Stimulated activated CD4-positive, alpha-beta T cell treated with anti-CD3 and anti-CD28 coated beads, Interleukin-2, amount 100 ng/mL, for 4 hours (primary cell): Measurements from ENCODE around the gene GALNT4.

ENCODE experiments used
- DNase-seq: peaks from one replicate; pipeline ENCODE4 v3.0.0-alpha.2; 2020; ENCODE audit warnings: low read depth

The GALNT4 gene

GRCh38 chr12:89524541-89525304 is at the start of gene GALNT4:
Gene GALNT4, minus strand, starts transcription at chr12:89524796. Its CDS starts 247 bp downstream, at chr12:89524549.
- peak; percentile 66 for DNase-seq

- no peak for DNase-seq
Observed at GRCh38 chr12:89573051-89573810, 48.6 kb upstream of the GALNT4 start.

- DNase-seq, result no peak
Observed at GRCh38 chr12:89571491-89572195, 47.0 kb upstream of the GALNT4 start.

GRCh38 chr12:89568484-89568883 is 43.9 kb upstream of the GALNT4 start:
- DNase-seq, result no peak

GRCh38 chr12:89567691-89568239 is 43.2 kb upstream of the GALNT4 start:
- no peak for DNase-seq

- no peak for DNase-seq
Observed at GRCh38 chr12:89566615-89567014, 42.0 kb upstream of the GALNT4 start.

- DNase-seq, result no peak
Observed at GRCh38 chr12:89565002-89565401, 40.4 kb upstream of the GALNT4 start.

GRCh38 chr12:89559753-89560152 is 35.2 kb upstream of the GALNT4 start:
- no peak for DNase-seq

- no peak for DNase-seq
Observed at GRCh38 chr12:89556976-89557375, 32.4 kb upstream of the GALNT4 start.

GRCh38 chr12:89552376-89552775 is 27.8 kb upstream of the GALNT4 start:
- DNase-seq, result no peak

GRCh38 chr12:89551747-89552146 is 27.2 kb upstream of the GALNT4 start:
- DNase-seq, result no peak

- no peak for DNase-seq
Observed at GRCh38 chr12:89547101-89547500, 22.5 kb upstream of the GALNT4 start.

GRCh38 chr12:89546151-89546550 is 21.6 kb upstream of the GALNT4 start:
- DNase-seq, result no peak

GRCh38 chr12:89544681-89545184 is 20.1 kb upstream of the GALNT4 start:
- DNase-seq, result no peak

- no peak for DNase-seq
Observed at GRCh38 chr12:89544022-89544421, 19.4 kb upstream of the GALNT4 start.

- peak; percentile 46 for DNase-seq
Observed at GRCh38 chr12:89542912-89543592, 18.5 kb upstream of the GALNT4 start.

- no peak for DNase-seq
Observed at GRCh38 chr12:89542236-89542635, 17.6 kb upstream of the GALNT4 start.

- DNase-seq, result no peak
Observed at GRCh38 chr12:89540586-89540985, 16.0 kb upstream of the GALNT4 start.

- DNase-seq, result no peak
Observed at GRCh38 chr12:89539426-89540223, 15.0 kb upstream of the GALNT4 start.

- DNase-seq, result no peak
Observed at GRCh38 chr12:89538897-89539296, 14.3 kb upstream of the GALNT4 start.

- no peak for DNase-seq
Observed at GRCh38 chr12:89537389-89537788, 12.8 kb upstream of the GALNT4 start.
